ENCODE data around the gene PADI4. TPM values are rescaled to one million over a fixed set of nuclear protein-coding genes. Genes with fewer than 3 reads are reported as not detected.

Gene PADI4
- total RNA-seq, 1 donor from 2014 or later = not detected

- TF ChIP-seq CTCF (conservative IDR thresholded peaks at IDR 0.05; ENCODE audit: low read depth, low read length) = no peak
- no peak overlapping the region for H3K4me3 ChIP-seq (ENCODE audit: low read depth, low read length)
- DNase-seq (ENCODE audit: low read depth) = no peak
These were observed 55.4 kb downstream of the PADI4 start for GRCh38 chr1:17363351-17363750.

- no peak for TF ChIP-seq CTCF (conservative IDR thresholded peaks at IDR 0.05; ENCODE audit: low read depth, low read length)
- H3K4me3 ChIP-seq (ENCODE audit: low read depth, low read length) = no peak overlapping the region
- no peak for DNase-seq (ENCODE audit: low read depth)
These were observed 55.8 kb downstream of the PADI4 start for GRCh38 chr1:17363771-17364170.

GRCh38 chr1:17365293-17365692 lies 57.3 kb downstream of the PADI4 start:
- DNase-seq (ENCODE audit: low read depth) = no peak

GRCh38 chr1:17369466-17369865 lies 61.5 kb downstream of the PADI4 start:
- H3K4me3 ChIP-seq (ENCODE audit: low read depth, low read length) = no peak overlapping the region
- no peak for DNase-seq (ENCODE audit: low read depth)
- no peak for TF ChIP-seq CTCF (conservative IDR thresholded peaks at IDR 0.05; ENCODE audit: low read depth, low read length)

More at GRCh38 chr1:17365293-17365692, 57.3 kb downstream of the PADI4 start:
- no peak for TF ChIP-seq CTCF (conservative IDR thresholded peaks at IDR 0.05; ENCODE audit: low read depth, low read length)
- H3K4me3 ChIP-seq (ENCODE audit: low read depth, low read length) = no peak overlapping the region

- no peak for DNase-seq (ENCODE audit: low read depth)
- TF ChIP-seq CTCF (conservative IDR thresholded peaks at IDR 0.05; ENCODE audit: low read depth, low read length) = peak; percentile 59
- H3K4me3 ChIP-seq (ENCODE audit: low read depth, low read length) = no peak overlapping the region
These were observed 62.6 kb downstream of the PADI4 start for GRCh38 chr1:17370618-17371017.

- H3K4me3 ChIP-seq (ENCODE audit: low read depth, low read length) = no peak within 1 kb of the TSS
- no peak for TF ChIP-seq CTCF (conservative IDR thresholded peaks at IDR 0.05; ENCODE audit: low read depth, low read length)
- no peak for DNase-seq (ENCODE audit: low read depth)
These were observed 63.9 kb downstream of the PADI4 start, which contains the start of gene PADI6 for GRCh38 chr1:17371896-17372295. Gene PADI6 (plus strand): TSS chr1:17372196. CDS start chr1:17372246, 50 bp downstream.

- H3K4me3 ChIP-seq (ENCODE audit: low read depth, low read length) = no peak overlapping the region
- TF ChIP-seq CTCF (conservative IDR thresholded peaks at IDR 0.05; ENCODE audit: low read depth, low read length) = no peak
- DNase-seq (ENCODE audit: low read depth) = no peak
These were observed 65.0 kb downstream of the PADI4 start for GRCh38 chr1:17372955-17373354.
